Measurements from ENCODE around the gene CDC42BPA.

DNA sequence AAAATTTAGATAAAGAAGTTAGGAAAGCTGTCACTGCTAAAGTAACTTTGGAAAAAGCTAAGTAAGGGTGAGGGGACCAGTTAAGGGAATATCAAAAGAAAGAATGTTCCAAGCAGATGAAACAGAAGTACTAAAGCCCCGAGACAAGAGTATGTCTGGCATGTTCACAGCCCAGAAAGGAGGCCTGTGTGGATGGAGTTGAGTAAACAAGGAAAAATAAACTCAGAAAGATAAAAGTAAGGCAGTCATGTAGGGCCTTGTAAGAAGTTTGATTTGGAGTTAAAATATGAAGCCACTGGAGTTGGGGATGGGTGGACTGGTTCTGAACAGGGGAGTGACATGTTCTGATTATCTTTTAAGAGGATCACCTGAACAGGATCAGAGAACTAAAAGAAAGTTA is 177.9 kb downstream of the CDC42BPA start:
- TF ChIP-seq, protein P1, sequence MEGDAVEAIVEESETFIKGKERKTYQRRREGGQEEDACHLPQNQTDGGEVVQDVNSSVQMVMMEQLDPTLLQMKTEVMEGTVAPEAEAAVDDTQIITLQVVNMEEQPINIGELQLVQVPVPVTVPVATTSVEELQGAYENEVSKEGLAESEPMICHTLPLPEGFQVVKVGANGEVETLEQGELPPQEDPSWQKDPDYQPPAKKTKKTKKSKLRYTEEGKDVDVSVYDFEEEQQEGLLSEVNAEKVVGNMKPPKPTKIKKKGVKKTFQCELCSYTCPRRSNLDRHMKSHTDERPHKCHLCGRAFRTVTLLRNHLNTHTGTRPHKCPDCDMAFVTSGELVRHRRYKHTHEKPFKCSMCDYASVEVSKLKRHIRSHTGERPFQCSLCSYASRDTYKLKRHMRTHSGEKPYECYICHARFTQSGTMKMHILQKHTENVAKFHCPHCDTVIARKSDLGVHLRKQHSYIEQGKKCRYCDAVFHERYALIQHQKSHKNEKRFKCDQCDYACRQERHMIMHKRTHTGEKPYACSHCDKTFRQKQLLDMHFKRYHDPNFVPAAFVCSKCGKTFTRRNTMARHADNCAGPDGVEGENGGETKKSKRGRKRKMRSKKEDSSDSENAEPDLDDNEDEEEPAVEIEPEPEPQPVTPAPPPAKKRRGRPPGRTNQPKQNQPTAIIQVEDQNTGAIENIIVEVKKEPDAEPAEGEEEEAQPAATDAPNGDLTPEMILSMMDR (conservative IDR thresholded peaks at IDR 0.05; ENCODE audit: low read depth, low read length), result no peak
- no peak for TF ChIP-seq EZH2 (IDR thresholded peaks at IDR 0.05; ENCODE audit: low read length, unreplicated experiment)
